ENCODE results near the gene SPDYE3. TPM values are rescaled to one million over a fixed set of nuclear protein-coding genes. Genes with fewer than 3 reads are reported as not detected.
A peak's percentile ranks its signal among the peaks of the same experiment; 100 is the strongest.
"Not testable (repeated sequence)": the region's sequence is repeated elsewhere in the genome, so short reads cannot be mapped to it uniquely, and the experiment has no call there.

Gene SPDYE3
- total RNA-seq, 1 experiment from 2014 or later: not detected

DNA sequence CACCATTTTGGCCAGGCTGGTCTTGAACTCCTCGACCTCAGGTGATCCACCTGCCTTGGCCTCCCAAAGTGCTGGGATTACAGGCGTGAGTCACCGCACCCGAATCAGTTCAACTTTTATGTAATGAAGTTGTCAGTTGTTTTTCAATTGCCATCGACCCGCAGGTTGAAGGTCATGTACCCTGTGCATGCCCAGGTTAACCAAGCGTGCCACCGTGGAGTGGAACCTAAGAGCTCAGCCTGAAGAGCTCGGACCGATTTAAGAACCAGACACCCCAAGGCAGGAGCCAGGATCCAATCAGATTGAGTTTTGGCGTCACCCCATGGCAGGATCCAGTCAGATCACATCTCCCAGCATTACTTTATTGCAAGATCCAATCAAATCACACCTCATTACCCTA lies 19.4 kb downstream of the SPDYE3 start:
- H3K36me3 ChIP-seq (ENCODE audit: insufficient read depth, low read length, poor library complexity, severe bottlenecking); H3K27me3 ChIP-seq (replicated peaks; ENCODE audit: insufficient read depth, low read depth, low read length, poor library complexity); intact Hi-C loops (cut with micrococcal nuclease; ENCODE audit: unreplicated experiment); H3K27ac ChIP-seq (ENCODE audit: low read depth, low read length, poor library complexity, severe bottlenecking); CTCF ChIA-PET; H3K4me1 ChIP-seq (ENCODE audit: insufficient read depth, low read length, poor library complexity, severe bottlenecking); H3K4me3 ChIP-seq (ENCODE audit: low read depth, low read length, poor library complexity, severe bottlenecking); DNase-seq (ENCODE audit: low spot score); POLR2A ChIA-PET (ENCODE audit: low non-redundant PET); BruUV-seq (replicated peaks); H3K9me3 ChIP-seq (ENCODE audit: low read depth, low read length, poor library complexity, severe bottlenecking): not testable (repeated sequence)

DNA sequence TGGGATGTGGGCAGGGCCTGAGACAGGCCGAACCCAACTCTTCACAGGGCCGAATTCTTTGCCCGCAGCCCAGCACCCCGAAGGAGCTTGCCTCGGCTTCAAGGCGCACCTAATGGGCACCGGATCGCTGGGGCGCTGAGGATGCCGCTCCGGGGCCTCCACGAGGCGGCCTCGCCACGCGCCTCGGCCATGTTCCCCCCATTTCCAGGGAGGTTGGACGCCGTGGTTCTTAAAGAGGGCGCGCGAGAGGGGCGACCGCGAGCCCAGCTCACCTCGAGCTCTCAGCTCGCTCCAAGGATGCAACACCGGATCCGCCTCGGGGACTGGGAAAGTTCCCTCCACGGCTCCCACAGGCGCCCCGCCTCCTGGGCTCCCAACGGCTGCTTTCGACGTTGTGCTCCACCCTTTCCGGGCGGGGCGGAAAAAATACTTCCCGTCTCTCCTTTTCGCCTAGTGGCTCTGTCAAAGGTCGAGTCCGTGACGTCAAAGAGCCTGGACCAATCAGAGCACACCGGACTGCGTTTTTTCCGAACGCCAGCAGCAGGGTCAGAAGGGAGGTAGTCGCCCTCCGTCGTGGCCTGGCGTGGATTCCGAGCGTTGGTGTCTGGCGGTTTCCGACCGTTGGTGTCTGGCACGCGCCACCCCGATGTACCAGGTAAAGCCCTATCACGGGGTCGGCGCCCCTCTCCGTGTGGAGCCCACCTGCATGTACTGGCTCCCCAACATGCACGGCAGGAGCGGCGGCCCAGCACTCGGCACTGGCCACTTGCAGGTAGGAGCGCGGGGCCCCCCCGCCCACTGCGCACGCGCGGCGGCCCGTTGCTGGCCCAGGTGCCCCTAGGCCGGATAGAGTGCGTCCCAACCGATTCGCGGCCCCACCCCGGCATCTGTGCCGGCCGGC lies 28.3 kb downstream of the SPDYE3 start:
- intact Hi-C loops (cut with micrococcal nuclease; ENCODE audit: unreplicated experiment); H3K9me3 ChIP-seq (ENCODE audit: low read depth, low read length, poor library complexity, severe bottlenecking); H3K36me3 ChIP-seq (ENCODE audit: insufficient read depth, low read length, poor library complexity, severe bottlenecking); POLR2A ChIA-PET (ENCODE audit: low non-redundant PET); CTCF ChIA-PET; H3K4me1 ChIP-seq (ENCODE audit: insufficient read depth, low read length, poor library complexity, severe bottlenecking); H3K27me3 ChIP-seq (replicated peaks; ENCODE audit: insufficient read depth, low read depth, low read length, poor library complexity): not testable (repeated sequence)
- H3K27ac ChIP-seq (ENCODE audit: low read depth, low read length, poor library complexity, severe bottlenecking): peak overlapping the region; percentile 74
- DNase-seq (ENCODE audit: low spot score): peak; percentile 92
- TSS peak; percentile 50 for BruUV-seq (replicated peaks)
- H3K4me3 ChIP-seq (ENCODE audit: low read depth, low read length, poor library complexity, severe bottlenecking): peak overlapping the region; percentile 61

DNA sequence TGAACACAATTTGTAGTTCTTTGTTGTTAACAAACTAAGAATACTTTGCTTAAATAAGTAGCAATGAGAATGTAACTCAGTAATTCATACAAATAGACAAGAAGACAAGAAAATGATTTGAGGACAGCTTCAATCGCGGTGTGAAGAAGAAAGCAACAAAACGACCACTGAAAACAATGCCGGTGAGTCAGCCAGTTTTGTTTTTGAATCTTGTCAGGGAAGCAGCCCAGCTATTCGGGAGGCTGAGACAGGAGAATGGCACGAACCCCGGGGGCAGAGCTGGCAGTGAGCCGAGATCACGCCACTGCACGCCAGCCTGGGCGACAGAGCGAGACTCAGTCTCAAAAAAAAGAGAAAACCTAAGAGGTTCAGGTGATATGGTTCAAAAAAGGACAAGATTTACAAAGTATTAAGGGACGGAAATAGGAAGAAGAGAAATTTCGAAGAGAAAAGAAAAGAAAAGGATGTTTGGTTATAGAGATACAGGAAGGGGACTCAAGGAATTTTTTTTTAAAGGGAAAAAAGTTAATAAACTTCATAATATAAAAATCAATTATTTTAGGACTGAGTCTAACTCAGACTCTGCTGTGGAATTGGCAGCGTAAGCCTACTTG lies 30.7 kb downstream of the SPDYE3 start:
- not testable (repeated sequence) for H3K27ac ChIP-seq (ENCODE audit: low read depth, low read length, poor library complexity, severe bottlenecking)
- TSS peak; percentile 31 for BruUV-seq (replicated peaks)

DNA sequence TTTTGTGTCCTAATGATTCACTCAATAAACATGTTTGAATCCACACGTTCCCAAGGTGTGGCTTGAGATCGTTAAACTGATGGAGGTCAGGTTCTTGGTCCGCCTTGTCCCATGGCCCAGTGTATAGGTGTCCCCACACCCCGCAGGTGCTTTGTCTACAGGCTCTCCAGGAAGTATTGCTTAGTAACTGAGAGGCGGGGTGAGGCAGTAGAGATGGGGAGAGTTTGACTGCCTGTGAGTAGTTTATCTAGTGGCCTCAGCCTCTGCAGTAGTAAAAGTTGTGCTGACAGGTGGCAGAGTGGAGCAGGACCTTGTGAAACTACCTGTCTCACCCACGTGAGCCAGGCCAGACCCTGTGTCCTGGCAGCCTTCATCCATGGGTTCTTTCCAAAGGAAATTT lies 33.8 kb downstream of the SPDYE3 start:
- intact Hi-C loops (cut with micrococcal nuclease; ENCODE audit: unreplicated experiment); H3K27me3 ChIP-seq (replicated peaks; ENCODE audit: insufficient read depth, low read depth, low read length, poor library complexity); H3K4me1 ChIP-seq (ENCODE audit: insufficient read depth, low read length, poor library complexity, severe bottlenecking); DNase-seq (ENCODE audit: low spot score); POLR2A ChIA-PET (ENCODE audit: low non-redundant PET); H3K27ac ChIP-seq (ENCODE audit: low read depth, low read length, poor library complexity, severe bottlenecking); H3K9me3 ChIP-seq (ENCODE audit: low read depth, low read length, poor library complexity, severe bottlenecking); BruUV-seq (replicated peaks); CTCF ChIA-PET; H3K4me3 ChIP-seq (ENCODE audit: low read depth, low read length, poor library complexity, severe bottlenecking): not testable (repeated sequence)
- peaks cover 17% of the 10 kb centered on the region for H3K36me3 ChIP-seq (ENCODE audit: insufficient read depth, low read length, poor library complexity, severe bottlenecking)

More for the DNA sequence above, 30.7 kb downstream of the SPDYE3 start:
- H3K4me3 ChIP-seq (ENCODE audit: low read depth, low read length, poor library complexity, severe bottlenecking); CTCF ChIA-PET; H3K27me3 ChIP-seq (replicated peaks; ENCODE audit: insufficient read depth, low read depth, low read length, poor library complexity); H3K4me1 ChIP-seq (ENCODE audit: insufficient read depth, low read length, poor library complexity, severe bottlenecking); H3K36me3 ChIP-seq (ENCODE audit: insufficient read depth, low read length, poor library complexity, severe bottlenecking); intact Hi-C loops (cut with micrococcal nuclease; ENCODE audit: unreplicated experiment); H3K9me3 ChIP-seq (ENCODE audit: low read depth, low read length, poor library complexity, severe bottlenecking); DNase-seq (ENCODE audit: low spot score); POLR2A ChIA-PET (ENCODE audit: low non-redundant PET): not testable (repeated sequence)

DNA sequence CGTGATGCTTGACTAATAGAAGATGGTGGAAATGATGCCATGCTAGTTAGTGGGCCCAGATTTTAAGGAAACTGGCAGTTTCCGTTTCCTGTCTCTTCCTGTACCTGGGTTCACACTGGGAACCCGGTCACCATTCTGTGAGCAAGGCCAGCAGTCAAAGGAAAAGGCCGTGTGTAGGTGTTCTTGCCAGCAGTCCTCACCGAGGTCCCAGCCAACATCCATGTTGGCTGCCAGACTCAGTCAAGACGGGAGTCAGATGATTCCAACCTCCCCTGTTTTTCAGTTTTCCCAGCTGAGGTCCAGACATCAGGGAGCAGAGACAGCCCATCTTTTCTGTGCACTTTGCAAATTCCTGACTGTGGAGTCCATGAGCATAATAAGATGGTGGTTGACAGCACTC lies 35.3 kb downstream of the SPDYE3 start:
- no peaks in the 10 kb centered on the region for H3K9me3 ChIP-seq (ENCODE audit: low read depth, low read length, poor library complexity, severe bottlenecking)
- no peaks in the 10 kb centered on the region for H3K27me3 ChIP-seq (replicated peaks; ENCODE audit: insufficient read depth, low read depth, low read length, poor library complexity)
- CTCF ChIA-PET: no interaction called here
- peaks cover 32% of the 10 kb centered on the region for H3K36me3 ChIP-seq (ENCODE audit: insufficient read depth, low read length, poor library complexity, severe bottlenecking)
- TF ChIP-seq, protein P1, sequence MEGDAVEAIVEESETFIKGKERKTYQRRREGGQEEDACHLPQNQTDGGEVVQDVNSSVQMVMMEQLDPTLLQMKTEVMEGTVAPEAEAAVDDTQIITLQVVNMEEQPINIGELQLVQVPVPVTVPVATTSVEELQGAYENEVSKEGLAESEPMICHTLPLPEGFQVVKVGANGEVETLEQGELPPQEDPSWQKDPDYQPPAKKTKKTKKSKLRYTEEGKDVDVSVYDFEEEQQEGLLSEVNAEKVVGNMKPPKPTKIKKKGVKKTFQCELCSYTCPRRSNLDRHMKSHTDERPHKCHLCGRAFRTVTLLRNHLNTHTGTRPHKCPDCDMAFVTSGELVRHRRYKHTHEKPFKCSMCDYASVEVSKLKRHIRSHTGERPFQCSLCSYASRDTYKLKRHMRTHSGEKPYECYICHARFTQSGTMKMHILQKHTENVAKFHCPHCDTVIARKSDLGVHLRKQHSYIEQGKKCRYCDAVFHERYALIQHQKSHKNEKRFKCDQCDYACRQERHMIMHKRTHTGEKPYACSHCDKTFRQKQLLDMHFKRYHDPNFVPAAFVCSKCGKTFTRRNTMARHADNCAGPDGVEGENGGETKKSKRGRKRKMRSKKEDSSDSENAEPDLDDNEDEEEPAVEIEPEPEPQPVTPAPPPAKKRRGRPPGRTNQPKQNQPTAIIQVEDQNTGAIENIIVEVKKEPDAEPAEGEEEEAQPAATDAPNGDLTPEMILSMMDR (conservative IDR thresholded peaks at IDR 0.05; ENCODE audit: low read depth, low read length): no peak
- no peak overlapping the region for H3K4me3 ChIP-seq (ENCODE audit: low read depth, low read length, poor library complexity, severe bottlenecking)
- intact Hi-C loops (cut with micrococcal nuclease; ENCODE audit: unreplicated experiment): no loop called here
- DNase-seq (ENCODE audit: low spot score): no peak
- BruUV-seq (replicated peaks): no TSS peak
- no peaks in the 10 kb centered on the region for H3K4me1 ChIP-seq (ENCODE audit: insufficient read depth, low read length, poor library complexity, severe bottlenecking)
- no peak overlapping the region for H3K27ac ChIP-seq (ENCODE audit: low read depth, low read length, poor library complexity, severe bottlenecking)
- POLR2A ChIA-PET (ENCODE audit: low non-redundant PET): no interaction called here

DNA sequence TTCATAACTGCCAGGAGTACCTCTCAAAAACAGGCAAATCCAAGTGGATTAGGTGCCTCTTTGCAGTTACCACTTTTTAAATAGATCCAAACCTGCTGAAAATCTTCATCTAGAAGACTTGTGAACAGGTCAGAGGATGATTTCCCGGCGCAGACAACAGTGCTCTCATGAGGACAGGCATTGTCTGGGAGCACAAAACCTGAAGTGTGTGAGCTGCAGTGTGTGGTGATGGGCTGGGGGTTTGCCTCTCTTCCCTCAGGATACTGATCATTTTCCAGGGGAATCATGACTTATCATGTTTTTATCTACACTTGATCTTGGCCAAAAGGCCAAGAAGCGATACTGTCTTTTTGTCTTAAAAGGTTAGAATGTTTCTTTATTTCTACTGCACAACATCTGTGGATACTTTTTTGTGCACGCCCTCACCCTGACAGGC lies 36.6 kb downstream of the SPDYE3 start:
- H3K4me1 ChIP-seq (ENCODE audit: insufficient read depth, low read length, poor library complexity, severe bottlenecking); H3K9me3 ChIP-seq (ENCODE audit: low read depth, low read length, poor library complexity, severe bottlenecking); H3K27me3 ChIP-seq (replicated peaks; ENCODE audit: insufficient read depth, low read depth, low read length, poor library complexity); CTCF ChIA-PET; BruUV-seq (replicated peaks); intact Hi-C loops (cut with micrococcal nuclease; ENCODE audit: unreplicated experiment); DNase-seq (ENCODE audit: low spot score); H3K27ac ChIP-seq (ENCODE audit: low read depth, low read length, poor library complexity, severe bottlenecking); H3K4me3 ChIP-seq (ENCODE audit: low read depth, low read length, poor library complexity, severe bottlenecking); POLR2A ChIA-PET (ENCODE audit: low non-redundant PET): not testable (repeated sequence)
- peaks cover 35% of the 10 kb centered on the region for H3K36me3 ChIP-seq (ENCODE audit: insufficient read depth, low read length, poor library complexity, severe bottlenecking)

Measured in A673 (cell line).